Mesenchymal stem cell (in vitro differentiated cells and primary cell): ENCODE measurements around the gene TMEM272.

ENCODE experiments used
- DNase-seq: peaks from one replicate; pipeline ENCODE4 v3.0.0-alpha.2; 2013
- H2AFZ ChIP-seq: one replicate; pipeline ENCODE4 v1.6.1; 2013; ENCODE audit warnings: low read depth, mild to moderate bottlenecking, control low read depth, inconsistent platforms, low read length, moderate library complexity
- H2AK5ac ChIP-seq: 2 replicates; pipeline ENCODE4 v1.6.1; 2013; ENCODE audit warnings: low read length, moderate library complexity, mild to moderate bottlenecking, inconsistent platforms; ENCODE audit not compliant: severe bottlenecking
- H2BK120ac ChIP-seq: one replicate; pipeline ENCODE4 v1.6.1; 2013; ENCODE audit warnings: low read depth, mild to moderate bottlenecking, inconsistent platforms, low read length, moderate library complexity
- H2BK12ac ChIP-seq, 2 experiments: one replicate each; pipeline ENCODE4 v1.6.1; 2013; ENCODE audit warnings: inconsistent platforms in 2 of 2, low read length in 2 of 2, mild to moderate bottlenecking in 2 of 2, moderate library complexity in 2 of 2, control low read depth in 1 of 2
- H2BK15ac ChIP-seq: one replicate; pipeline ENCODE4 v1.6.1; 2013; ENCODE audit warnings: mild to moderate bottlenecking, low read depth, inconsistent platforms; ENCODE audit not compliant: poor library complexity, severe bottlenecking
- H2BK5ac ChIP-seq: 2 replicates; pipeline ENCODE4 v1.6.1; 2013; ENCODE audit warnings: low read depth, mild to moderate bottlenecking, low read length, control low read depth, inconsistent platforms; ENCODE audit not compliant: poor library complexity, severe bottlenecking
- H3K14ac ChIP-seq, 2 experiments: one replicate each; pipeline ENCODE4 v1.6.1; 2013; ENCODE audit warnings: inconsistent platforms in 2 of 2, low read length in 2 of 2, control low read depth in 1 of 2, mild to moderate bottlenecking in 1 of 2, moderate library complexity in 1 of 2
- H3K18ac ChIP-seq, 2 experiments: one replicate each; pipeline ENCODE4 v1.6.1; 2013; ENCODE audit warnings: inconsistent platforms in 2 of 2, low read length in 2 of 2, control low read depth in 1 of 2, low read depth in 1 of 2, mild to moderate bottlenecking in 1 of 2
- H3K23ac ChIP-seq, 2 experiments: one replicate each; pipeline ENCODE4 v1.6.1; 2013; ENCODE audit warnings: inconsistent platforms in 2 of 2, low read length in 2 of 2, mild to moderate bottlenecking in 2 of 2, moderate library complexity in 2 of 2, control low read depth in 1 of 2
- H3K27ac ChIP-seq: 2 replicates; pipeline ENCODE4 v1.5.1; 2013; ENCODE audit warnings: mild to moderate bottlenecking, moderate library complexity, low read length, control low read depth, inconsistent platforms; ENCODE audit not compliant: poor library complexity, severe bottlenecking
- H3K27me3 ChIP-seq, 2 experiments: 2 replicates each; pipeline versions ENCODE4 v1.6.1 to v1.7.0; 2013; ENCODE audit warnings: low read length in 2 of 2, mild to moderate bottlenecking in 2 of 2, moderate library complexity in 2 of 2, control low read depth in 1 of 2, inconsistent platforms in 1 of 2; ENCODE audit not compliant: control insufficient read depth in 1 of 2, insufficient read depth in 1 of 2
- H3K36me3 ChIP-seq, 2 experiments: 2 replicates each; pipeline versions ENCODE4 v1.6.1 to v1.7.0; 2013; ENCODE audit warnings: low read length in 2 of 2, control low read depth in 1 of 2, inconsistent platforms in 1 of 2, low read depth in 1 of 2, mild to moderate bottlenecking in 1 of 2; ENCODE audit not compliant: insufficient read depth in 2 of 2, control insufficient read depth in 1 of 2
- H3K4ac ChIP-seq, 2 experiments: one replicate each; pipeline ENCODE4 v1.6.1; 2013; ENCODE audit warnings: inconsistent platforms in 2 of 2, low read length in 2 of 2, mild to moderate bottlenecking in 2 of 2, moderate library complexity in 2 of 2, control low read depth in 1 of 2, low read depth in 1 of 2
- H3K4me1 ChIP-seq: 2 replicates; pipeline ENCODE4 v1.6.1; 2013; ENCODE audit warnings: low read depth, low read length, control low read depth; ENCODE audit not compliant: control insufficient read depth, insufficient read depth
- H3K4me2 ChIP-seq: 2 replicates; pipeline ENCODE4 v1.6.1; 2013; ENCODE audit warnings: low read length, mild to moderate bottlenecking, inconsistent platforms; ENCODE audit not compliant: poor library complexity, severe bottlenecking
- H3K4me3 ChIP-seq, 2 experiments: 2 replicates each; pipeline versions ENCODE4 v1.5.1 to v1.7.0; 2013; ENCODE audit warnings: low read length in 2 of 2, mild to moderate bottlenecking in 2 of 2, control low read depth in 1 of 2, low read depth in 1 of 2; ENCODE audit not compliant: insufficient read depth in 1 of 2
- H3K79me1 ChIP-seq: replicated peaks from 2 replicates; pipeline ENCODE4 v1.6.1; 2013; ENCODE audit warnings: mild to moderate bottlenecking, control low read depth, low read length, inconsistent platforms; ENCODE audit not compliant: poor library complexity, severe bottlenecking
- H3K9ac ChIP-seq: 2 replicates; pipeline ENCODE4 v1.7.0; 2013; ENCODE audit warnings: mild to moderate bottlenecking, low read length, moderate library complexity
- H3K9me3 ChIP-seq: 2 replicates; pipeline ENCODE4 v1.7.0; 2013; ENCODE audit warnings: mild to moderate bottlenecking, low read length; ENCODE audit not compliant: control insufficient read depth
- H4K8ac ChIP-seq: one replicate; pipeline ENCODE4 v1.6.1; 2013; ENCODE audit warnings: inconsistent platforms, mild to moderate bottlenecking, low read length, moderate library complexity
- H4K91ac ChIP-seq: one replicate; pipeline ENCODE4 v1.6.1; 2013; ENCODE audit warnings: mild to moderate bottlenecking, low read length, inconsistent platforms
- WGBS: methylation state at CpG from one replicate; pipeline ENCODE4 v1.1.7; 2013; ENCODE audit warnings: mixed read lengths; 5-methylcytosine and 5-hydroxymethylcytosine counted together

TMEM272 gene

GRCh38 chr13:51870616-51871015 lies 25.6 kb upstream of the TMEM272 start:
- no peak overlapping the region for H2BK12ac ChIP-seq
- DNase-seq = no peak
- WGBS = 100% methylated on average over 1 of the region's 3 CpGs

GRCh38 chr13:51869916-51870315 lies 24.9 kb upstream of the TMEM272 start:
- Histone ChIP-seq H2BK5ac (no peak overlapping the region), H3K79me1 (no peaks in the 10 kb centered on the region), H2BK12ac (no peak overlapping the region), H3K27me3 (peaks cover 16 to 39% of the 10 kb centered on the region in 2 experiments), H3K9ac (no peak overlapping the region), H4K91ac (no peak overlapping the region), H4K8ac (no peak overlapping the region), H2BK120ac (no peak overlapping the region), H3K4ac (no peak overlapping the region), H3K36me3 (no peaks in the 10 kb centered on the region), H3K4me3 (no peak overlapping the region), H3K9me3 (no peaks in the 10 kb centered on the region), H3K4me2 (no peak overlapping the region), H2BK15ac (no peak overlapping the region), H3K14ac (no peak overlapping the region), H3K23ac (no peak overlapping the region), H3K4me1 (no peaks in the 10 kb centered on the region), H3K18ac (no peak overlapping the region), H3K27ac (no peak overlapping the region), H2AFZ (no peak overlapping the region), H2AK5ac (no peak overlapping the region)
- DNase-seq = no peak
- WGBS = 89% methylated on average over 6 of the region's 6 CpGs

More at GRCh38 chr13:51870616-51871015, 25.6 kb upstream of the TMEM272 start:
- Histone ChIP-seq H2BK120ac (no peak overlapping the region), H2BK15ac (no peak overlapping the region), H3K9me3 (no peaks in the 10 kb centered on the region), H3K27me3 (peaks cover 20 to 46% of the 10 kb centered on the region in 2 experiments), H3K9ac (no peak overlapping the region), H3K36me3 (no peaks in the 10 kb centered on the region), H4K8ac (no peak overlapping the region), H3K14ac (no peak overlapping the region), H2BK5ac (no peak overlapping the region), H3K79me1 (no peaks in the 10 kb centered on the region), H3K27ac (no peak overlapping the region), H3K4me1 (no peaks in the 10 kb centered on the region), H4K91ac (no peak overlapping the region), H2AK5ac (no peak overlapping the region), H3K18ac (no peak overlapping the region), H2AFZ (no peak overlapping the region), H3K4me2 (no peak overlapping the region), H3K4me3 (no peak overlapping the region), H3K4ac (no peak overlapping the region), H3K23ac (no peak overlapping the region)

GRCh38 chr13:51867062-51867461 lies 22.1 kb upstream of the TMEM272 start:
- H3K4me3 ChIP-seq = no peak overlapping the region
- no peak overlapping the region for H2BK5ac ChIP-seq
- H3K23ac ChIP-seq = no peak overlapping the region
- WGBS = 94% methylated on average over 4 of the region's 4 CpGs
- no peaks in the 10 kb centered on the region for H3K79me1 ChIP-seq
- no peak overlapping the region for H4K91ac ChIP-seq
- H4K8ac ChIP-seq = no peak overlapping the region
- H2AK5ac ChIP-seq = no peak overlapping the region
- no peak overlapping the region for H2BK12ac ChIP-seq
- no peak overlapping the region for H3K4ac ChIP-seq
- H3K14ac ChIP-seq = no peak overlapping the region
- H3K36me3 ChIP-seq = no peaks in the 10 kb centered on the region
- no peak overlapping the region for H3K27ac ChIP-seq
- H3K4me1 ChIP-seq = no peaks in the 10 kb centered on the region
- no peak overlapping the region for H3K9ac ChIP-seq
- no peak overlapping the region for H2AFZ ChIP-seq
- no peak overlapping the region for H3K18ac ChIP-seq
- no peak for DNase-seq
- no peaks in the 10 kb centered on the region for H3K9me3 ChIP-seq
- H2BK15ac ChIP-seq = no peak overlapping the region
- H3K4me2 ChIP-seq = no peak overlapping the region
- H3K27me3 ChIP-seq = peaks cover 16 to 30% of the 10 kb centered on the region in 2 experiments
- no peak overlapping the region for H2BK120ac ChIP-seq

- no peaks in the 10 kb centered on the region for H3K79me1 ChIP-seq
- H2BK120ac ChIP-seq = no peak overlapping the region
- H2AFZ ChIP-seq = no peak overlapping the region
- no peak overlapping the region for H2BK12ac ChIP-seq
- no peaks in the 10 kb centered on the region for H3K36me3 ChIP-seq
- WGBS = 83% methylated on average over 7 of the region's 7 CpGs
- H3K27me3 ChIP-seq = peaks cover 16 to 30% of the 10 kb centered on the region in 2 experiments
- H3K4me2 ChIP-seq = no peak overlapping the region
- H4K91ac ChIP-seq = no peak overlapping the region
- H3K4me3 ChIP-seq = no peak overlapping the region
- no peak for DNase-seq
- H3K9ac ChIP-seq = no peak overlapping the region
- H3K4me1 ChIP-seq = no peaks in the 10 kb centered on the region
- no peak overlapping the region for H3K18ac ChIP-seq
- no peak overlapping the region for H2BK5ac ChIP-seq
- H4K8ac ChIP-seq = no peak overlapping the region
- no peak overlapping the region for H2BK15ac ChIP-seq
- H3K9me3 ChIP-seq = no peaks in the 10 kb centered on the region
- no peak overlapping the region for H3K4ac ChIP-seq
- no peak overlapping the region for H3K14ac ChIP-seq
- H2AK5ac ChIP-seq = no peak overlapping the region
- no peak overlapping the region for H3K27ac ChIP-seq
- H3K23ac ChIP-seq = peak overlapping the region in 1 of 2 experiments; percentile 77
Measured at GRCh38 chr13:51865838-51866237, 20.9 kb upstream of the TMEM272 start.
